HepG2 (cell line): ENCODE results near the gene FBXO8. TPM values are rescaled to one million over a fixed set of nuclear protein-coding genes. Genes with fewer than 3 reads are reported as not detected.

Experiments
- ARNTL ChIP-seq: sonication (generic); formaldehyde crosslinking; IDR thresholded peaks from 2 replicates; pipeline ENCODE4 v1.4.0; 2020; ENCODE audit warnings: mild to moderate bottlenecking, missing genetic modification reagents
- CBFB ChIP-seq: sonication (generic); formaldehyde crosslinking; IDR thresholded peaks from 2 replicates; pipeline ENCODE4 v1.4.0; 2020; ENCODE audit warnings: missing genetic modification reagents
- CREB1 ChIP-seq, 2 experiments: fragments of 450-650 bp in 1 of 2; IDR thresholded peaks; 2 replicates each; pipeline ENCODE4 v1.6.1; 2016 to 2017; ENCODE audit warnings: control low read depth in 1 of 2, mild to moderate bottlenecking in 1 of 2, missing compliant biosample characterization in 1 of 2, missing genetic modification characterization in 1 of 2
- ELF3 ChIP-seq: IDR thresholded peaks from 2 replicates; pipeline ENCODE4 v1.6.1; 2016; ENCODE audit warnings: missing genetic modification reagents, missing compliant biosample characterization
- EP300 ChIP-seq, 3 experiments: sonication (generic) in 1 of 3; formaldehyde crosslinking in 1 of 3; IDR thresholded peaks; 2 replicates each; pipeline versions ENCODE4 v1.5.1 to v1.6.1; 2011 to 2020; ENCODE audit warnings: low read depth in 2 of 3, low read length in 2 of 3, borderline replicate concordance in 1 of 3, improper control_type of control experiment in 1 of 3, mild to moderate bottlenecking in 1 of 3, missing genetic modification reagents in 1 of 3, moderate library complexity in 1 of 3
- FOXK2 ChIP-seq: fragments of 450-650 bp; IDR thresholded peaks from 2 replicates; pipeline ENCODE4 v1.6.1; 2016
- GATAD1 ChIP-seq: IDR thresholded peaks from 2 replicates; pipeline ENCODE4 v1.6.1; 2016; ENCODE audit warnings: missing genetic modification reagents, missing compliant biosample characterization
- HOXA7 ChIP-seq: sonication (generic); formaldehyde crosslinking; IDR thresholded peaks from 2 replicates; pipeline ENCODE4 v1.8.1; 2022; ENCODE audit warnings: mild to moderate bottlenecking, missing genetic modification reagents, moderate library complexity
- HOXD1 ChIP-seq: sonication (generic); formaldehyde crosslinking; IDR thresholded peaks from 2 replicates; pipeline ENCODE4 v1.5.0; 2020; ENCODE audit warnings: missing genetic modification reagents
- LCORL ChIP-seq, 2 experiments: fragments of 450-650 bp in 1 of 2; sonication (generic) in 1 of 2; formaldehyde crosslinking in 1 of 2; IDR thresholded peaks; 2 replicates each; pipeline versions ENCODE4 v1.5.0 to v1.6.1; 2017 to 2020; ENCODE audit warnings: antibody characterized with exemption in 1 of 2, missing genetic modification reagents in 1 of 2
- MNT ChIP-seq: fragments of 450-650 bp; IDR thresholded peaks from 2 replicates; pipeline ENCODE4 v1.6.1; 2016
- NCOA2 ChIP-seq: sonication (generic); formaldehyde crosslinking; IDR thresholded peaks from 2 replicates; pipeline ENCODE4 v1.8.0; 2022; ENCODE audit warnings: inconsistent platforms
- NFYC ChIP-seq: IDR thresholded peaks from 2 replicates; pipeline ENCODE4 v1.6.1; 2016; ENCODE audit warnings: missing genetic modification reagents, missing compliant biosample characterization
- PRDM15 ChIP-seq: sonication (generic); formaldehyde crosslinking; IDR thresholded peaks from 2 replicates; pipeline ENCODE4 v1.4.0; 2020; ENCODE audit warnings: missing genetic modification reagents
- SALL2 ChIP-seq: sonication (generic); formaldehyde crosslinking; IDR thresholded peaks from 2 replicates; pipeline ENCODE4 v1.8.1; 2023; ENCODE audit warnings: mild to moderate bottlenecking, missing genetic modification reagents, inconsistent platforms
- SP2 ChIP-seq: sonication (generic); formaldehyde crosslinking; IDR thresholded peaks from 2 replicates; pipeline ENCODE4 v1.5.1; 2020; ENCODE audit warnings: mild to moderate bottlenecking, missing genetic modification reagents
- THYN1 ChIP-seq: sonication (generic); formaldehyde crosslinking; IDR thresholded peaks from 2 replicates; pipeline ENCODE4 v1.8.1; 2023; ENCODE audit warnings: low read depth, mild to moderate bottlenecking, moderate library complexity, missing genetic modification reagents, borderline replicate concordance
- ZBTB8A ChIP-seq: sonication (generic); formaldehyde crosslinking; IDR thresholded peaks from 2 replicates; pipeline ENCODE4 v1.4.0; 2020; ENCODE audit warnings: mild to moderate bottlenecking, low read depth, missing genetic modification reagents, borderline replicate concordance
- ZFY ChIP-seq: sonication (generic); formaldehyde crosslinking; IDR thresholded peaks from 2 replicates; pipeline ENCODE4 v1.4.0; 2020; ENCODE audit warnings: missing genetic modification reagents
- ZNF225 ChIP-seq: sonication (generic); formaldehyde crosslinking; IDR thresholded peaks from 2 replicates; pipeline ENCODE4 v1.4.0; 2020; ENCODE audit warnings: mild to moderate bottlenecking, missing genetic modification reagents
- ZNF572 ChIP-seq: sonication (generic); formaldehyde crosslinking; IDR thresholded peaks from 2 replicates; pipeline ENCODE4 v1.5.1; 2020; ENCODE audit warnings: mild to moderate bottlenecking, missing genetic modification reagents
- ZNF709 ChIP-seq: sonication (generic); formaldehyde crosslinking; IDR thresholded peaks from 2 replicates; pipeline ENCODE4 v1.5.0; 2020; ENCODE audit warnings: mild to moderate bottlenecking, missing genetic modification reagents
- ZNF768 ChIP-seq: sonication (generic); formaldehyde crosslinking; IDR thresholded peaks from 2 replicates; pipeline ENCODE4 v1.4.0; 2020; ENCODE audit warnings: missing genetic modification reagents
- polyA plus RNA-seq, 8 experiments: library from polyadenylated mRNA; depleted of rRNA in 3 of 8; stranded (reverse) in 7 of 8; unstranded in 1 of 8; fragments of >200 nt; fragmentation: Illumina TruSeq in 4 of 8; extraction: Trizol in 4 of 8; gene quantifications; 2 replicates each; pipeline versions ENCODE4 v1.2.1 to v1.2.3, GENCODE V29; 2011 to 2016; ENCODE audit warnings: low read depth in 4 of 8, missing spikeins in 1 of 8, mixed read lengths in 1 of 8; ENCODE audit not compliant: insufficient read depth in 1 of 8
- total RNA-seq, 5 experiments: library from RNA; depleted of rRNA; stranded (reverse); fragments of >200 nt; fragmentation: Illumina TruSeq; extraction: Trizol; gene quantifications; 2 replicates each; pipeline ENCODE4 v1.2.3, GENCODE V29; 2016; ENCODE audit warnings: low read depth in 1 of 5
- TF ChIP-seq, protein P1 (sequence below): sonication (generic); formaldehyde crosslinking; IDR thresholded peaks from 2 replicates; pipeline ENCODE4 v1.4.0; 2020; ENCODE audit warnings: mild to moderate bottlenecking, missing genetic modification reagents

FBXO8 gene
- total and polyA plus RNA-seq, 2 of the 13 experiments (the other 11 are each of a cell fraction or from before 2014, with no cell fraction given), result 11.7 to 15.2 TPM

- TF ChIP-seq ELF3 (CRISPR knock-in tag) (0 out of 2 replicates have a peak, but pooled peaks have one; percentile 20), ZNF709 (CRISPR knock-in tag) (no peak), CREB1 (IDR thresholded peaks at IDR 0.05) (peak; percentile 90), CREB1 (CRISPR knock-in tag; IDR thresholded peaks at IDR 0.05) (peak; percentile 99), PRDM15 (CRISPR knock-in tag) (0 out of 2 replicates have a peak, but pooled peaks have one; percentile 38), NFYC (CRISPR knock-in tag) (peak; percentile 2; the same call in 1 of the 2 replicates), ZFY (CRISPR knock-in tag) (peak; percentile 49; the same call in 1 of the 2 replicates), EP300 (IDR thresholded peaks at IDR 0.05; ENCODE audit: low read depth in 2 of 2, low read length in 2 of 2) (peak in 1 of 2 experiments; percentile 73; a peak in 3 of 4 replicates), EP300 (CRISPR knock-in tag; IDR thresholded peaks at IDR 0.05; ENCODE audit: borderline replicate concordance) (no peak), NCOA2 (CRISPR knock-in tag) (no peak), LCORL (IDR thresholded peaks at IDR 0.05) (no peak), LCORL (CRISPR knock-in tag; IDR thresholded peaks at IDR 0.05) (no peak), MNT (peak; percentile 52), ZNF572 (CRISPR knock-in tag) (0 out of 2 replicates have a peak, but pooled peaks have one; percentile 44), CBFB (CRISPR knock-in tag) (peak; percentile 69), HOXD1 (peak; percentile 76; the same call in 1 of the 2 replicates), SALL2 (CRISPR knock-in tag) (peak; percentile 45; the same call in 1 of the 2 replicates), ARNTL (CRISPR knock-in tag) (peak; percentile 37; the same call in 1 of the 2 replicates), SP2 (CRISPR knock-in tag) (no peak; the same call in 1 of the 2 replicates), ZNF225 (no peak), ZNF768 (CRISPR knock-in tag) (0 out of 2 replicates have a peak, but pooled peaks have one; percentile 43), THYN1 (CRISPR knock-in tag) (no peak), HOXA7 (CRISPR knock-in tag) (no peak), GATAD1 (CRISPR knock-in tag) (peak; percentile 97), ZBTB8A (CRISPR knock-in tag) (peak; percentile 64; the same call in 1 of the 2 replicates), FOXK2 (peak; percentile 95)
- TF ChIP-seq, protein P1, sequence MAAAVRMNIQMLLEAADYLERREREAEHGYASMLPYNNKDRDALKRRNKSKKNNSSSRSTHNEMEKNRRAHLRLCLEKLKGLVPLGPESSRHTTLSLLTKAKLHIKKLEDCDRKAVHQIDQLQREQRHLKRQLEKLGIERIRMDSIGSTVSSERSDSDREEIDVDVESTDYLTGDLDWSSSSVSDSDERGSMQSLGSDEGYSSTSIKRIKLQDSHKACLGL (CRISPR knock-in tag), result peak; percentile 48; the same call in 1 of the 2 replicates
Observed at GRCh38 chr4:174283507-174284471, at the start of gene FBXO8, which contains the start of gene CEP44 (continued).
